K562 (cell line): ENCODE data around the gene NRF1. TPM values are rescaled to one million over a fixed set of nuclear protein-coding genes. Genes with fewer than 3 reads are reported as not detected.

ENCODE experiments used
- EGR1 ChIP-seq: fragments of 450-650 bp; conservative IDR thresholded peaks from 2 replicates; pipeline ENCODE4 v1.6.1; 2017; ENCODE audit warnings: mild to moderate bottlenecking
- FIP1L1 ChIP-seq: fragments of 200-400 bp; formaldehyde crosslinking; IDR thresholded peaks from 2 replicates; pipeline ENCODE4 v1.6.1; 2018; ENCODE audit warnings: mild to moderate bottlenecking, low read depth, low read length; ENCODE audit not compliant: poor library complexity, severe bottlenecking
- JUN ChIP-seq, 2 experiments: sonication (generic) in 1 of 2; formaldehyde crosslinking in 1 of 2; IDR thresholded peaks; 2 replicates each; pipeline versions ENCODE4 v1.6.1 to v1.8.0; 2012 to 2022; ENCODE audit warnings: borderline replicate concordance in 2 of 2, mild to moderate bottlenecking in 2 of 2, improper control_type of control experiment in 1 of 2, low read depth in 1 of 2, low read length in 1 of 2, missing genetic modification reagents in 1 of 2
- KDM4B ChIP-seq, 2 experiments: fragments of 450-650 bp in 1 of 2; sonication (generic) in 1 of 2; IDR thresholded peaks; 2 replicates each; pipeline ENCODE4 v1.6.1; 2016 to 2017; ENCODE audit warnings: borderline replicate concordance in 2 of 2, antibody characterized with exemption in 1 of 2, low read depth in 1 of 2, mild to moderate bottlenecking in 1 of 2
- NFE2L1 ChIP-seq: fragments of 450-650 bp; IDR thresholded peaks from 2 replicates; pipeline ENCODE4 v1.6.1; 2016; ENCODE audit warnings: missing genetic modification characterization, low read depth, mild to moderate bottlenecking, missing compliant biosample characterization, moderate library complexity, borderline replicate concordance
- NR4A1 ChIP-seq, 2 experiments: fragments of 250-450 bp in 1 of 2; fragments of 450-650 bp in 1 of 2; sonication (Bioruptor Pico) in 1 of 2; IDR thresholded peaks; 2 replicates each; pipeline versions ENCODE4 v1.4.0 to v1.6.1; 2016 to 2020; ENCODE audit warnings: mild to moderate bottlenecking in 2 of 2, missing compliant biosample characterization in 1 of 2, missing genetic modification characterization in 1 of 2, moderate library complexity in 1 of 2
- SAFB ChIP-seq: fragments of 200-400 bp; formaldehyde crosslinking; IDR thresholded peaks from 2 replicates; pipeline ENCODE4 v1.6.1; 2017; ENCODE audit warnings: low read depth, low read length, borderline replicate concordance
- STAG1 ChIP-seq: sonication (generic); formaldehyde crosslinking; IDR thresholded peaks from 2 replicates; pipeline ENCODE4 v1.5.0; 2020; ENCODE audit warnings: missing genetic modification reagents, borderline replicate concordance
- TEAD1 ChIP-seq, 2 experiments: fragments of 450-650 bp in 1 of 2; sonication (generic) in 1 of 2; formaldehyde crosslinking; IDR thresholded peaks; 2 replicates each; pipeline versions ENCODE4 v1.4.0 to v1.8.0; 2020 to 2022; ENCODE audit warnings: mild to moderate bottlenecking in 2 of 2, missing genetic modification reagents in 1 of 2
- ZNF384 ChIP-seq: IDR thresholded peaks from 2 replicates; pipeline ENCODE4 v1.6.1; 2012; ENCODE audit warnings: low read depth, low read length, improper control_type of control experiment
- polyA plus RNA-seq, 8 experiments: library from polyadenylated mRNA; depleted of rRNA in 4 of 8; stranded (reverse) in 5 of 8; unstranded in 3 of 8; fragments of >200 nt; fragmentation: Nextera tagmentation in 2 of 8; fragmentation: Illumina TruSeq in 1 of 8; extraction: Ambion mirVana in 2 of 8; extraction: Trizol in 1 of 8; gene quantifications; 2 replicates each; pipeline versions ENCODE4 v1.2.1 to v1.2.3, GENCODE V29; 2011 to 2014; ENCODE audit warnings: inconsistent platforms in 1 of 8, missing spikeins in 1 of 8
- total RNA-seq, 7 experiments: library from RNA; depleted of rRNA in 6 of 7; stranded (reverse); fragments of >200 nt in 6 of 7; fragmentation: Illumina TruSeq in 2 of 7; extraction: Trizol in 2 of 7; gene quantifications; 2 replicates each; pipeline versions ENCODE4 v1.2.1 to v1.2.3, GENCODE V29; 2011 to 2021; ENCODE audit warnings: low replicate concordance in 1 of 7
- TF ChIP-seq, protein P1 (sequence below), 3 experiments: IDR thresholded peaks in 2 of 3; conservative IDR thresholded peaks in 1 of 3; 2 replicates each; pipeline ENCODE4 v1.5.1; 2011 to 2012; ENCODE audit warnings: low read length in 3 of 3, mild to moderate bottlenecking in 3 of 3, control low read depth in 2 of 3, improper control_type of control experiment in 1 of 3, inconsistent platforms in 1 of 3, low read depth in 1 of 3, mixed read lengths in 1 of 3, moderate library complexity in 1 of 3; ENCODE audit not compliant: insufficient read depth in 2 of 3
- TF ChIP-seq, protein P2 (sequence below): sonication (generic); formaldehyde crosslinking; IDR thresholded peaks from 2 replicates; pipeline ENCODE4 v1.8.0; 2023; ENCODE audit warnings: mild to moderate bottlenecking, missing genetic modification reagents
- TF ChIP-seq, protein P3 (sequence below): sonication (generic); formaldehyde crosslinking; IDR thresholded peaks from 2 replicates; pipeline ENCODE4 v1.9.0; 2022; ENCODE audit warnings: mild to moderate bottlenecking, missing genetic modification reagents
- TF ChIP-seq, protein P4 (sequence below): sonication (generic); formaldehyde crosslinking; IDR thresholded peaks from 2 replicates; pipeline ENCODE4 v1.9.0; 2022; ENCODE audit warnings: mild to moderate bottlenecking, missing genetic modification reagents

The NRF1 gene
- total and polyA plus RNA-seq, 9 of the 15 experiments (the other 6 are each of a cell fraction or from before 2014, with no cell fraction given): 8.6 to 28.8 (median 20.3) TPM

DNA sequence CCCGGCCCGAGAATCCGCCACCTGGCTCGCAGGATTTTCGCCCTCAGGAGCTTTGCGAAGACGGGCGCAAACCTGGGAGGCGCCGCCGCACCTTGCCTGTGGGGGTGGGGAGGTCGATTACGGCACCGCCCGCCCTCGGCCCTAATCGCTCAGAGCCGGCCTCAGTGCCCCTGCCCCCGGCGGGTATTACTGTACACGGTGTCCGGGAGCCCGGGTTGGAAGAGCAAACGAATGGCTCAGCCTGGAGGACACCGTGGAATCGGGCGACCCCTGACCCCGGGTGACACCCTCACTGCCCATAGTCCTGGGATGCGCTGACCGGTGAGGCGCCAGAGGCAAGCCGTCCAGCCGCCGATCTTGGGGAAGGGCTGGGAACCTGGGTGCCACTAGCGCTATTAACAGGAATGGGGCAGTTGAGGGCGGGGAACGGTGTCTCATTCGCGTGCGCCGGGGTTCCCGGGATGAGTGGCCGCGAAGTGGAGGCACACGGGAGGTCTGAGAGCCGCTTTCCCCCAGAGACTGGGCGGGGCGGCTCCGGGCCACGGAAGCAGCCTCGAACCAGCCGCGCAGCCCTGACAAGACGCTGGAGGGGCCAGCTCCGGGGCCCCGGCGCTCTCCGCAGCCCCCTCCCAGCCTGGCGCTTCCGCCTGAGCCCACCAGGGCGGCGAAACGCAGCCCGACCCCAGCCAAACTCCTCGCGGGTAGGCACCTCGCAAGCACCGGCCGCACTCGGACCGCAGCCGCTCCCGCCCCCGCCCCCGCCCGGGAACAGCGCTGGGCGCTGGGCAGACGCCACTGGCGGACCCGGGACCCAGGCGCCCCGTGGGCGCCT lies 167.5 kb downstream of the NRF1 start (continued):
- TF ChIP-seq, protein P1, sequence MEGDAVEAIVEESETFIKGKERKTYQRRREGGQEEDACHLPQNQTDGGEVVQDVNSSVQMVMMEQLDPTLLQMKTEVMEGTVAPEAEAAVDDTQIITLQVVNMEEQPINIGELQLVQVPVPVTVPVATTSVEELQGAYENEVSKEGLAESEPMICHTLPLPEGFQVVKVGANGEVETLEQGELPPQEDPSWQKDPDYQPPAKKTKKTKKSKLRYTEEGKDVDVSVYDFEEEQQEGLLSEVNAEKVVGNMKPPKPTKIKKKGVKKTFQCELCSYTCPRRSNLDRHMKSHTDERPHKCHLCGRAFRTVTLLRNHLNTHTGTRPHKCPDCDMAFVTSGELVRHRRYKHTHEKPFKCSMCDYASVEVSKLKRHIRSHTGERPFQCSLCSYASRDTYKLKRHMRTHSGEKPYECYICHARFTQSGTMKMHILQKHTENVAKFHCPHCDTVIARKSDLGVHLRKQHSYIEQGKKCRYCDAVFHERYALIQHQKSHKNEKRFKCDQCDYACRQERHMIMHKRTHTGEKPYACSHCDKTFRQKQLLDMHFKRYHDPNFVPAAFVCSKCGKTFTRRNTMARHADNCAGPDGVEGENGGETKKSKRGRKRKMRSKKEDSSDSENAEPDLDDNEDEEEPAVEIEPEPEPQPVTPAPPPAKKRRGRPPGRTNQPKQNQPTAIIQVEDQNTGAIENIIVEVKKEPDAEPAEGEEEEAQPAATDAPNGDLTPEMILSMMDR (IDR thresholded peaks at IDR 0.05 in 2 of 3, conservative IDR thresholded peaks at IDR 0.05 in 1 of 3; ENCODE audit: insufficient read depth in 2 of 3, low read depth in 1 of 3, low read length in 3 of 3): peak in 1 of 3 experiments; percentile 42; a peak in 1 of 6 replicates
- TF ChIP-seq, protein P2, sequence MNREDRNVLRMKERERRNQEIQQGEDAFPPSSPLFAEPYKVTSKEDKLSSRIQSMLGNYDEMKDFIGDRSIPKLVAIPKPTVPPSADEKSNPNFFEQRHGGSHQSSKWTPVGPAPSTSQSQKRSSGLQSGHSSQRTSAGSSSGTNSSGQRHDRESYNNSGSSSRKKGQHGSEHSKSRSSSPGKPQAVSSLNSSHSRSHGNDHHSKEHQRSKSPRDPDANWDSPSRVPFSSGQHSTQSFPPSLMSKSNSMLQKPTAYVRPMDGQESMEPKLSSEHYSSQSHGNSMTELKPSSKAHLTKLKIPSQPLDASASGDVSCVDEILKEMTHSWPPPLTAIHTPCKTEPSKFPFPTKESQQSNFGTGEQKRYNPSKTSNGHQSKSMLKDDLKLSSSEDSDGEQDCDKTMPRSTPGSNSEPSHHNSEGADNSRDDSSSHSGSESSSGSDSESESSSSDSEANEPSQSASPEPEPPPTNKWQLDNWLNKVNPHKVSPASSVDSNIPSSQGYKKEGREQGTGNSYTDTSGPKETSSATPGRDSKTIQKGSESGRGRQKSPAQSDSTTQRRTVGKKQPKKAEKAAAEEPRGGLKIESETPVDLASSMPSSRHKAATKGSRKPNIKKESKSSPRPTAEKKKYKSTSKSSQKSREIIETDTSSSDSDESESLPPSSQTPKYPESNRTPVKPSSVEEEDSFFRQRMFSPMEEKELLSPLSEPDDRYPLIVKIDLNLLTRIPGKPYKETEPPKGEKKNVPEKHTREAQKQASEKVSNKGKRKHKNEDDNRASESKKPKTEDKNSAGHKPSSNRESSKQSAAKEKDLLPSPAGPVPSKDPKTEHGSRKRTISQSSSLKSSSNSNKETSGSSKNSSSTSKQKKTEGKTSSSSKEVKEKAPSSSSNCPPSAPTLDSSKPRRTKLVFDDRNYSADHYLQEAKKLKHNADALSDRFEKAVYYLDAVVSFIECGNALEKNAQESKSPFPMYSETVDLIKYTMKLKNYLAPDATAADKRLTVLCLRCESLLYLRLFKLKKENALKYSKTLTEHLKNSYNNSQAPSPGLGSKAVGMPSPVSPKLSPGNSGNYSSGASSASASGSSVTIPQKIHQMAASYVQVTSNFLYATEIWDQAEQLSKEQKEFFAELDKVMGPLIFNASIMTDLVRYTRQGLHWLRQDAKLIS: peak; percentile 8; the same call in 1 of the 2 replicates
- TF ChIP-seq KDM4B (IDR thresholded peaks at IDR 0.05; ENCODE audit: borderline replicate concordance in 2 of 2, low read depth in 1 of 2) (no peak), STAG1 (CRISPR knock-in tag) (peak; percentile 53; the same call in 1 of the 2 replicates), ZNF384 (no peak), SAFB (0 out of 2 replicates have a peak, but pooled peaks have one; percentile 37), EGR1 (peak; percentile 4; the same call in 1 of the 2 replicates), NFE2L1 (tag) (no peak), NR4A1 (CRISPR knock-in tag; IDR thresholded peaks at IDR 0.05) (no peak), NR4A1 (tag; IDR thresholded peaks at IDR 0.05) (no peak), TEAD1 (CRISPR knock-in tag; IDR thresholded peaks at IDR 0.05) (peak in 1 of 2 experiments; percentile 61; a peak in 1 of 4 replicates), JUN (IDR thresholded peaks at IDR 0.05; ENCODE audit: borderline replicate concordance, low read depth, low read length) (no peak), JUN (CRISPR knock-in tag; IDR thresholded peaks at IDR 0.05; ENCODE audit: borderline replicate concordance) (peak; percentile 87; the same call in 1 of the 2 replicates), FIP1L1 (peak; percentile 14)
- TF ChIP-seq, protein P3, sequence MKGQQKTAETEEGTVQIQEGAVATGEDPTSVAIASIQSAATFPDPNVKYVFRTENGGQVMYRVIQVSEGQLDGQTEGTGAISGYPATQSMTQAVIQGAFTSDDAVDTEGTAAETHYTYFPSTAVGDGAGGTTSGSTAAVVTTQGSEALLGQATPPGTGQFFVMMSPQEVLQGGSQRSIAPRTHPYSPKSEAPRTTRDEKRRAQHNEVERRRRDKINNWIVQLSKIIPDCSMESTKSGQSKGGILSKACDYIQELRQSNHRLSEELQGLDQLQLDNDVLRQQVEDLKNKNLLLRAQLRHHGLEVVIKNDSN: peak; percentile 61
- TF ChIP-seq, protein P4, sequence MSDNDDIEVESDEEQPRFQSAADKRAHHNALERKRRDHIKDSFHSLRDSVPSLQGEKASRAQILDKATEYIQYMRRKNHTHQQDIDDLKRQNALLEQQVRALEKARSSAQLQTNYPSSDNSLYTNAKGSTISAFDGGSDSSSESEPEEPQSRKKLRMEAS (CRISPR knock-in tag): peak; percentile 66
